Astrocyte (in vitro differentiated cells and primary cell): Measurements from ENCODE around the gene GNB1.

Experiments
- CTCF ChIP-seq: IDR thresholded peaks from 2 replicates; pipeline ENCODE4 v1.5.1; 2011; ENCODE audit warnings: low read depth, mild to moderate bottlenecking, inconsistent platforms, low read length, moderate library complexity; ENCODE audit not compliant: insufficient read depth
- EZH2 ChIP-seq: IDR thresholded peaks from 2 replicates; pipeline ENCODE4 v1.6.1; 2012; ENCODE audit warnings: mild to moderate bottlenecking, low read length, inconsistent platforms; ENCODE audit not compliant: insufficient read depth

- TF ChIP-seq CTCF (no peak), EZH2 (no peak)
These were observed 10.2 kb upstream of the GNB1 start for GRCh38 chr1:1900883-1901640.
